Activated naive CD4-positive, alpha-beta T cell treated with anti-CD3 and anti-CD28 coated beads, Interleukin-2, amount 50 U/mL, for 16 hours (primary cell): ENCODE results near the gene SCMH1.
A peak's percentile ranks its signal among the peaks of the same experiment; 100 is the strongest.

ENCODE experiments used
- DNase-seq: peaks from one replicate; pipeline ENCODE4 v3.0.0-alpha.2; 2020

The SCMH1 gene

GRCh38 chr1:40987439-40988276 is 254.4 kb downstream of the SCMH1 start:
- no peak for DNase-seq

- no peak for DNase-seq
Measured at GRCh38 chr1:40986956-40987355, 255.2 kb downstream of the SCMH1 start.

- DNase-seq, result no peak
Measured at GRCh38 chr1:40986328-40986783, 255.8 kb downstream of the SCMH1 start.

- no peak for DNase-seq
Measured at GRCh38 chr1:40985875-40986274, 256.2 kb downstream of the SCMH1 start.

GRCh38 chr1:40985161-40985560 is 256.9 kb downstream of the SCMH1 start:
- no peak for DNase-seq

GRCh38 chr1:40984531-40984930 is 257.6 kb downstream of the SCMH1 start:
- no peak for DNase-seq

- no peak for DNase-seq
Measured at GRCh38 chr1:40984066-40984465, 258.0 kb downstream of the SCMH1 start.

- DNase-seq, result no peak
Measured at GRCh38 chr1:40983286-40983685, 258.8 kb downstream of the SCMH1 start.

GRCh38 chr1:40982721-40983120 is 259.4 kb downstream of the SCMH1 start:
- DNase-seq, result no peak

GRCh38 chr1:40981691-40982448 is 260.2 kb downstream of the SCMH1 start:
- no peak for DNase-seq

- peak; percentile 61 for DNase-seq
Measured at GRCh38 chr1:40980453-40981121, 261.5 kb downstream of the SCMH1 start.

GRCh38 chr1:40980068-40980452 is 262.0 kb downstream of the SCMH1 start:
- no peak for DNase-seq

GRCh38 chr1:40979241-40980067 is 262.7 kb downstream of the SCMH1 start, which contains the start of gene CTPS1:
Gene CTPS1 (plus strand): TSS chr1:40979696. CDS start chr1:40983291, 3,595 bp downstream.
- DNase-seq, result peak; percentile 97

- no peak for DNase-seq
Measured at GRCh38 chr1:40978886-40979240, 263.2 kb downstream of the SCMH1 start.

GRCh38 chr1:40977716-40978115 is 264.4 kb downstream of the SCMH1 start:
- DNase-seq, result no peak
